H1 (cell line): Measurements from ENCODE around the gene PXN. TPM values are rescaled to one million over a fixed set of nuclear protein-coding genes. Genes with fewer than 3 reads are reported as not detected.

Experiments used
- GABPA ChIP-seq: IDR thresholded peaks from 2 replicates; pipeline ENCODE4 v1.6.1; 2011; ENCODE audit warnings: mild to moderate bottlenecking, low read length, moderate library complexity, borderline replicate concordance; ENCODE audit not compliant: insufficient read depth
- JUN ChIP-seq: IDR thresholded peaks from 2 replicates; pipeline ENCODE4 v1.6.1; 2011; ENCODE audit warnings: low read depth, mild to moderate bottlenecking, improper control_type of control experiment, low read length
- JUND ChIP-seq: IDR thresholded peaks from 2 replicates; pipeline ENCODE4 v1.6.1; 2011; ENCODE audit warnings: mild to moderate bottlenecking, improper control_type of control experiment, low read length
- MAFK ChIP-seq: IDR thresholded peaks from 2 replicates; pipeline ENCODE4 v1.6.1; 2012; ENCODE audit warnings: low read depth, mild to moderate bottlenecking, improper control_type of control experiment, low read length
- POLR2A ChIP-seq, 2 experiments: IDR thresholded peaks; 1 replicate in 1 of 2; 2 replicates in 1 of 2; pipeline ENCODE4 v1.6.1; 2011; ENCODE audit warnings: low read depth in 2 of 2, low read length in 2 of 2, mild to moderate bottlenecking in 2 of 2; ENCODE audit errors: control extremely low read depth in 1 of 2
- POLR2AphosphoS5 ChIP-seq: IDR thresholded peaks from 2 replicates; pipeline ENCODE4 v1.6.1; 2011; ENCODE audit warnings: low read depth, low read length
- RNF2 ChIP-seq: fragments of 200-900, 300-1000 bp; sonication (generic); IDR thresholded peaks from 2 replicates; pipeline ENCODE4 v1.7.1; 2016; ENCODE audit warnings: borderline replicate concordance, low read depth, mild to moderate bottlenecking, antibody characterized with exemption, low read length; ENCODE audit not compliant: poor library complexity, severe bottlenecking; ENCODE audit errors: missing control alignments
- polyA plus RNA-seq, 7 experiments: library from polyadenylated mRNA; depleted of rRNA in 3 of 7; stranded (reverse) in 5 of 7; unstranded in 2 of 7; fragments of >200 nt in 5 of 7; fragments of 200-250 nt in 2 of 7; gene quantifications; 1 replicate in 5 of 7; 2 replicates in 1 of 7; 4 replicates in 1 of 7; pipeline versions ENCODE4 v1.2.1 to v1.2.3, GENCODE V29; 2011 to 2013; ENCODE audit warnings: missing spikeins in 2 of 7, mixed read lengths in 2 of 7
- total RNA-seq: library from RNA; stranded (reverse); fragmentation: NEBNext Ultra II Directional; extraction: Animal tissue kit (Norgen Biotek cat#: 25700); gene quantifications from 2 replicates; pipeline ENCODE4 v1.2.1, GENCODE V29; 2021

PXN gene
- total and polyA plus RNA-seq, 2 of the 8 experiments (the other 6 are each of a cell fraction or from before 2014, with no cell fraction given), result 51.0 to 105 TPM

- TF ChIP-seq JUND (peak; percentile 80; the same call in 1 of the 2 replicates), GABPA (no peak), JUN (0 out of 2 replicates have a peak, but pooled peaks have one; percentile 32), POLR2A (IDR thresholded peaks at IDR 0.05; ENCODE audit: control extremely low read depth in 1 of 2, low read depth in 2 of 2, low read length in 2 of 2) (peak in 1 of 2 experiments; percentile 76; a peak in 1 of 3 replicates), RNF2 (no peak), POLR2AphosphoS5 (peak; percentile 58), MAFK (peak; percentile 39; the same call in 1 of the 2 replicates)
These were observed 34.1 kb downstream of the PXN start (continued) for GRCh38 chr12:120231316-120232011.
